DND-41 (cell line): ENCODE results near the gene CARHSP1.

Experiments
- CTCF ChIP-seq: IDR thresholded peaks from 2 replicates; pipeline ENCODE4 v1.5.1; 2012; ENCODE audit warnings: borderline replicate concordance, low read length, moderate library complexity, mild to moderate bottlenecking; ENCODE audit not compliant: poor library complexity, severe bottlenecking; ENCODE audit errors: extremely low read depth
- EZH2 ChIP-seq: IDR thresholded peaks from 3 replicates; pipeline ENCODE4 v1.6.1; 2012; ENCODE audit warnings: borderline replicate concordance, low read depth, mild to moderate bottlenecking, moderate library complexity, low read length, inconsistent platforms; ENCODE audit not compliant: severe bottlenecking

DNA sequence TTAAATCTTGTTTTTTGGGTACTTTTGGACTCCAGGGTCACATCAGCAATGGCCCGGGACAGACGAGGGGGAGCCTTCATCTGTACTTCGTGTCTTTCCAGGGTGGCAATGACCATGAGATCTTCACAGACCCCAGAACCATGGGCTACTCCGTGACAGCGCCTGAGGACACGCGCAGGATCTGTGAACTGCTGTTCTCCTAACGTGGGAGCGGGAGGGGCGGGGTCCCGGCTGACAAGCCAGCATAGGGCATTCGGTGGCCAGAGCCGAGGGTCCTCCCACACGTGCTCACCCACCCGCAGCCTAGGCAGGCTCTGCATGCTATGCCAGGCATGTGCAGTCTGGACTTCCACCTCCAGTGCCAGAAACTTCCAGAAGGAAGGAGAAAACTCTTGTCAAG lies 21.2 kb downstream of the CARHSP1 start:
- TF ChIP-seq CTCF, result no peak
- TF ChIP-seq EZH2, result no peak
